GM12891 (cell line): ENCODE results near the gene FOXP4.

Experiments used
- PAX5 ChIP-seq: IDR thresholded peaks from 2 replicates; pipeline ENCODE4 v1.6.1; 2011; ENCODE audit warnings: low read length, moderate library complexity, mild to moderate bottlenecking; ENCODE audit not compliant: insufficient read depth, severe bottlenecking
- POLR2A ChIP-seq: IDR thresholded peaks from 2 replicates; pipeline ENCODE4 v1.6.1; 2011; ENCODE audit warnings: low read depth, low read length, control low read depth
- POLR2AphosphoS5 ChIP-seq: IDR thresholded peaks from 2 replicates; pipeline ENCODE4 v1.6.1; 2011; ENCODE audit warnings: low read depth, low read length, control low read depth

DNA sequence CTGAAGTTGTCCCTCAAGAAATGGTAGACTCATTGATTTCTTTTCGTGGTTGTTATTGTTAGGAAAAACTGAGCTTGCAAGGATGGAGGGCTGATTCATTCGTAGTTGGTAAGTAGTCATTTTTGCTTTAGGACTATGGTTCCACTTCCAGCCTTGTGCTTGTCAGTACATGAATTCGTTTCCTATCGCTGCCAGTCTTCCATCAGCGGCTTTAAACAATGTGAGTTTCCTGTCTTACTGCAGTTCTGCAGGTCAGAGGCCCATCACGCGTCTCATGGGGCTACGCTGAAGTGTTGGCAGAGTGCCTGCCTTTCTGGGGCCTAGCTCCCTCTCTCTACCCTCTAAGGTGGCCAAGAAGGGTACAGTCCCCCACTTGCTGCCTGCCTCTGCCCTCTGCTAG lies 80.7 kb downstream of the FOXP4 start:
- TF ChIP-seq POLR2A (no peak), PAX5 (no peak), POLR2AphosphoS5 (no peak)
